ENCODE results near the gene GTF2A1.

GTF2A1 gene

DNA sequence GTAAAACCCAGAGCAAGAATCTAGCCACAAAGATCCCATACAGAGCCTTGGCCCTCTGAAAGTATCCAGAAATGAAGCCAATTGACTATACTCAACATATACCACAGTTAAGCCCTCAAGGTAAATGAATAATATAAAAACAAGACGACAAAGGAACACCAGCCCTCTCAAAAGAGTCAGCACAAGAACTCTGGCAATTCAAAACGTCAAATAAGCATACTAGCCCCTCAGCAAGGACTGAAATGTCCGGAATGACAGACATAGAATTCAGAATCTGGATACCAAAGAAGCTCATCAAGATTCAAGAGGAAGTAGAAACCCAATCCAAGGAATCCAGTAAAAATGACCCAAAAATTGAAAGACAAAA is 49.9 kb downstream of the GTF2A1 start:
- no peak for DNase-seq (ENCODE audit: low read depth in 2 of 2)
- H3K4me3 ChIP-seq (replicated peaks in 1 of 2; ENCODE audit: low read depth in 2 of 2, low read length in 2 of 2), result no peak overlapping the region
- TF ChIP-seq CTCF (IDR thresholded peaks at IDR 0.05; ENCODE audit: low read depth, low read length), result no peak

DNA sequence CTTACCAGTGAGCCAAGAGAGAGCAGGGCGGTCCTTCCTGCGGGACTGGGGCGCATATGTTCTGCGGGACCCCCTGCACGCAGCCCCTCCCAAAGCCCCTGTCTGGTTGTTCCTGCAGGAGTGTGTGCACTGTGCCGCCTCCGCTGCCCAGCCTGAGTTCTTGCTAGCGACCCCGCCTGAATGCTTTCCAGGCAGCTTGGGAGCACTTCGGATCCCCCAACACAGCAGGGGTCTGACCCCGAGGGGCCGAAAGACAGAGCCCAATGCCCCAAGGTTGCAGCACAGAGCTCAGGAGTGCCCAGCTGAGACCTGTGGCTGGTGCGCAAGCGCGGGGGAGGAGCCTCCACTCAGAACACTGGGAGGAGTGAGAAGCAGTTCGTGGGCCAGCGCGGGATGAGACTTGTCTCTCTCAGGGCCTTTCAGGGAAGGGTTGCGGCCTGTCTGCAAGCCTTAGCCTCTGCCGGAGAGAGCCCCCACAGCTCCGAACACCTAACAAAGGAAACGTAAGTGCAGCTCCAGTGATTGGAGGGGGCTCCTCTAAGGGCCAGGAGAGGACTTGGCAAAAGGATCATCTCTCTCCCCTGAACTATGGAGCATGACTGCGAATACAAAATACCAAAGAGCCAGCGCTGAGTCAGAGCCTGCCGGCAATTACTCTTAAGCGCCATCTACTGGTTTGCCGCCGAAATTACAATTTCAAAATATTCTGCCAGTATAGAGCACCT is 50.5 kb downstream of the GTF2A1 start:
- peak; percentile 87 for TF ChIP-seq CTCF (IDR thresholded peaks at IDR 0.05; ENCODE audit: low read depth, low read length)
- peak; percentile 90 to 91 for DNase-seq (ENCODE audit: low read depth in 2 of 2)
- H3K4me3 ChIP-seq (replicated peaks in 1 of 2; ENCODE audit: low read depth in 2 of 2, low read length in 2 of 2), result peak overlapping the region; percentile 57 to 68

DNA sequence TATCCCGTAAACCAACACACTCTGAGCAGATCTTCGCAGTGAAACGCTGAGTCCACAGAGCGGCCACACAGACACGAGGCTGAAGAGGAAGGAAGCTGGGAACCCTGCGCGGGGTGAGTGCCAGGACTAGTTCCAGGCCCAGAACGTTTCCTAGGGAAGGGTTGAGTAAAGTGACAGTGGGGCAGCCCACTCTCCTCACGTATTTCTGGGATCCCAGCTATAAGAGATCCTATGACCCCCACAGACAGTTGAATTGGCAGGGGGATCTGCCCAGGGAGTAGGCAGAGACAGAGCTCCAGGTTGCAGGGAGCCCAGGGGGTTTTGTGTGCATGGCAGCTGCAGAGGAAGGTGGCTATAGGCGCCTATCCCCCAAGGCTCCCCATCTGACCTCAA is 51.1 kb downstream of the GTF2A1 start:
- DNase-seq (ENCODE audit: low read depth in 2 of 2), result peak in 1 of 2 donors; percentile 31
- no peak for TF ChIP-seq CTCF (IDR thresholded peaks at IDR 0.05; ENCODE audit: low read depth, low read length)
- peak overlapping the region; percentile 57 to 68 for H3K4me3 ChIP-seq (replicated peaks in 1 of 2; ENCODE audit: low read depth in 2 of 2, low read length in 2 of 2)

DNA sequence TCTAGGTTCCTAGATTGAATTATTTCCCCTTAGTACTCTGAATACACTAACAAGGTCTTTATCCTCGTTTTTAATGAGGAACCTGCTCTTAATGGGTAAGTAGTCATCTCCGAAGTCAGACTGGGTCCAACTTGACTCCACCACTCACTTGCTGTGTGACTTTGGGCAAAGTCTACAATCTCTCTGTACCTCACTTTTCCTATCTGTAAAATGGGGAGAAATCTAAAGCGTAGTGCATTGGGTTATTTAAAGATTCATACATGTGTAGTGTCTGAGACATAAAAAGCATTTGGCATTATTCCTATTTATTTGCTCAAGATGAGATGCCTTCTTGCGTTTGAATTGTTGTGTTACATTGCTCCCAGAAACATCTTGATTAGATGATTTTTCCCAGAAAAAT is 51.5 kb downstream of the GTF2A1 start:
- H3K4me3 ChIP-seq (replicated peaks in 1 of 2; ENCODE audit: low read depth in 2 of 2, low read length in 2 of 2), result peak overlapping the region in 1 of 2 donors; percentile 57
- no peak for DNase-seq (ENCODE audit: low read depth in 2 of 2)
- no peak for TF ChIP-seq CTCF (IDR thresholded peaks at IDR 0.05; ENCODE audit: low read depth, low read length)

- H3K4me3 ChIP-seq (replicated peaks in 1 of 2; ENCODE audit: low read depth in 2 of 2, low read length in 2 of 2), result no peak overlapping the region
- TF ChIP-seq CTCF (IDR thresholded peaks at IDR 0.05; ENCODE audit: low read depth, low read length), result no peak
- DNase-seq (ENCODE audit: low read depth in 2 of 2), result no peak
Measured at GRCh38 chr14:81166121-81166520, 54.6 kb downstream of the GTF2A1 start.

- no peak for TF ChIP-seq CTCF (IDR thresholded peaks at IDR 0.05; ENCODE audit: low read depth, low read length)
- no peak overlapping the region for H3K4me3 ChIP-seq (replicated peaks in 1 of 2; ENCODE audit: low read depth in 2 of 2, low read length in 2 of 2)
- peak in 1 of 2 donors; percentile 13 for DNase-seq (ENCODE audit: low read depth in 2 of 2)
Measured at GRCh38 chr14:81165188-81165587, 55.6 kb downstream of the GTF2A1 start.
